AG04450 (cell line): ENCODE measurements around the gene TMEM63B. TPM values are rescaled to one million over a fixed set of nuclear protein-coding genes. Genes with fewer than 3 reads are reported as not detected.
A peak's percentile ranks its signal among the peaks of the same experiment; 100 is the strongest.

Experiments used
- CTCF ChIA-PET: fragments of 300-600, 350-600 bp; formaldehyde crosslinking; extraction: SDS; loops from one replicate; lab custom pipeline; 2022; ENCODE audit warnings: antibody characterized with exemption, inconsistent platforms; lab: Charles Lee
- POLR2A ChIA-PET: fragments of 350-600 bp; formaldehyde crosslinking; extraction: SDS; loops from one replicate; lab custom pipeline; 2021; ENCODE audit warnings: antibody characterized with exemption, inconsistent platforms; lab: Yijun Ruan, JAX
- DNase-seq: peaks from one replicate; pipeline ENCODE4 v3.0.0-alpha.2; 2011; ENCODE audit warnings: low read depth, low spot score
- H3K27ac ChIP-seq: one replicate; pipeline ENCODE4 v1.5.1; 2012; ENCODE audit warnings: low read depth, low read length, control low read depth
- H3K27me3 ChIP-seq: one replicate; pipeline ENCODE4 v1.6.0; 2012; ENCODE audit warnings: low read length; ENCODE audit not compliant: control insufficient read depth, insufficient read depth
- H3K4me3 ChIP-seq: 2 replicates; pipeline ENCODE4 v1.5.1; 2011; ENCODE audit warnings: mild to moderate bottlenecking, low read depth, low read length, control low read depth
- H3K9me3 ChIP-seq: 2 replicates; pipeline ENCODE4 v1.5.1; 2012; ENCODE audit warnings: low read length; ENCODE audit not compliant: control insufficient read depth, insufficient read depth
- CTCF ChIP-seq: IDR thresholded peaks from 2 replicates; pipeline ENCODE4 v1.5.1; 2011; ENCODE audit warnings: low read depth, low read length, control low read depth, inconsistent platforms
- polyA plus RNA-seq: library from polyadenylated mRNA; depleted of rRNA; stranded (reverse); fragments of >200 nt; gene quantifications from 2 replicates; pipeline ENCODE4 v1.2.3, GENCODE V29; 2011

The TMEM63B gene
- polyA plus RNA-seq, 1 experiment: 39.4 TPM

- no peak overlapping the region for H3K27ac ChIP-seq
- H3K4me3 ChIP-seq: no peak overlapping the region
- no peak for TF ChIP-seq CTCF
- no peaks in the 10 kb centered on the region; the same call in 1 of the 2 replicates for H3K9me3 ChIP-seq
- ChIA-PET POLR2A (interaction anchor here (0.6 kb wide), 1 partner anchor 440 kb away, joined by 4 read pairs; no protein-coding TSS in a partner anchor), CTCF (interaction anchor here (2.5 kb wide), 1 partner anchor 51 kb away, joined by 25 read pairs; no protein-coding TSS in a partner anchor)
- no peak for DNase-seq
- H3K27me3 ChIP-seq: no peaks in the 10 kb centered on the region
These were observed 22.1 kb downstream of the TMEM63B start for GRCh38 chr6:44149369-44150012.

GRCh38 chr6:44150317-44150917, 23.1 kb downstream of the TMEM63B start:
- no peak overlapping the region for H3K27ac ChIP-seq
- no peak for DNase-seq
- ChIA-PET POLR2A (no interaction called here), CTCF (interaction anchor here (0.6 to 2.5 kb wide), 2 partner anchors 52 to 62 kb away, joined by 5 to 25 read pairs; no protein-coding TSS in a partner anchor)
- H3K9me3 ChIP-seq: no peaks in the 10 kb centered on the region; the same call in 1 of the 2 replicates
- H3K4me3 ChIP-seq: no peak overlapping the region
- H3K27me3 ChIP-seq: no peaks in the 10 kb centered on the region
- no peak for TF ChIP-seq CTCF

- Histone ChIP-seq H3K4me3 (no peak overlapping the region), H3K9me3 (no peaks in the 10 kb centered on the region; the same call in 1 of the 2 replicates), H3K27ac (no peak overlapping the region), H3K27me3 (no peaks in the 10 kb centered on the region)
- ChIA-PET POLR2A (interaction anchor here (0.6 to 1.2 kb wide), 4 partner anchors 49 to 96 kb away, joined by 3 to 5 read pairs (median 4); partner anchors contain the start of gene HSP90AB1), CTCF (interaction anchor here (0.5 to 2.5 kb wide), 2 partner anchors 38 to 53 kb away, joined by 3 to 25 read pairs; no protein-coding TSS in a partner anchor)
- peak; percentile 98 for TF ChIP-seq CTCF
- DNase-seq: no peak
These were observed 24.2 kb downstream of the TMEM63B start for GRCh38 chr6:44151348-44152108.

GRCh38 chr6:44152109-44152461, 24.7 kb downstream of the TMEM63B start:
- POLR2A ChIA-PET: interaction anchor here (1.2 kb wide), 1 partner anchor 56 kb away, joined by 3 read pairs; no protein-coding TSS in a partner anchor
- Histone ChIP-seq H3K27me3 (no peaks in the 10 kb centered on the region), H3K27ac (no peak overlapping the region), H3K9me3 (no peaks in the 10 kb centered on the region; the same call in 1 of the 2 replicates), H3K4me3 (no peak overlapping the region)
- DNase-seq: no peak
- no peak for TF ChIP-seq CTCF
- CTCF ChIA-PET: interaction anchor here (2.5 kb wide), 1 partner anchor 54 kb away, joined by 25 read pairs; no protein-coding TSS in a partner anchor
